Stimulated activated CD4-positive, alpha-beta T cell treated with anti-CD3 and anti-CD28 coated beads, TNF-alpha, amount 100 ng/mL, for 48 hours (primary cell): Measurements from ENCODE around the gene BRPF1.

Experiments
- DNase-seq, 3 donors: peaks; one replicate each; pipeline ENCODE4 v3.0.0-alpha.2; 2020; ENCODE audit warnings: low read depth in 3 of 3

Gene BRPF1

DNA sequence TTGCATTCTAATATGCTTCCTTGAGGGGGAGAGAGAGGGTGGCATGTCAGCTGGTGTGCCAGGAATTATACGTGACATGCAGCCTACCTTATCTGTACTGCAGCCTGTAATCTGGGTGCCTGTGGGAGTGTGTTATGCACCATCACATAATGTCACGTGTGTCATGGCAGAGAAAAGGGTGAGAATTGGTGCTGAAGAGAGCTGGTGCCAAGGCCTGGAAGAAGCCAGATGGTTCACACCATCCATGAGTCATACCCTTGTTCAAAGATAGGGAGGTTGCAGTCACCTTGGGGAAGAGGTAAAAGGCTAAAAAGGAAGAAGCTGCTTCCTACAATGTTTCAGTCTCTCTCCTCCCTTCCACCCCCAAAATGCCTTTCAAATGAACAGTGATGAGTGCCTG lies 5.3 kb downstream of the BRPF1 start:
- DNase-seq, result no peak

DNA sequence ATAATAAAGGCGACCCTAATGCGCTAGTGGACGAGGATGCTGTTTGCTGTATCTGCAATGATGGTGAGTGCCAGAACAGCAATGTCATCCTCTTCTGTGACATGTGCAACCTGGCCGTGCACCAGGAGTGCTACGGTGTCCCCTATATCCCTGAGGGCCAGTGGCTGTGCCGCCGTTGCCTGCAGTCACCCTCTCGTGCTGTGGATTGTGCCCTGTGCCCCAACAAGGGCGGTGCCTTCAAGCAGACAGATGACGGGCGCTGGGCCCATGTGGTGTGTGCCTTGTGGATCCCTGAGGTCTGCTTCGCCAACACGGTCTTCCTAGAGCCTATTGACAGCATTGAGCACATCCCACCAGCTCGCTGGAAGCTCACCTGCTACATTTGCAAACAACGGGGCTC lies 7.6 kb downstream of the BRPF1 start:
- no peak for DNase-seq

DNA sequence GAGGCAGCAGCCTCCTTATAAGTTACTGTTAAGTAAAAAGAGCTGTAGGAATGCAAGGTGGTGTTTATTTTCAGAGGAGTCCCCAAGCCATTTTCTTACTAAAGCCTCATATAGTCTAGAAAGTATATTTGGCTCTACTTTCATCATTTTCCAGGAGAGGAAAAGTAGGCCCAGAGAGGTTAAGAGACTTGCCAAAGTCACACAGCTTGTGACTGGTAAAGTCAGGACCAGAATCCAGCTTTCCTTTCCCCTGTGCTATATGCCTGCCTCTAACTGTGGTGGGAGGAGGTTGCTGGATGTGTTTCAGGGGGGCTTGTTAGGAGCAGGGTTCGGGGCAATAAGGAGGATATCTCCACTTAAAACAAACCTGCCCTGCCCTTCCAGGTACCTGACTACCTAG lies 11.0 kb downstream of the BRPF1 start:
- DNase-seq, result no peak

DNA sequence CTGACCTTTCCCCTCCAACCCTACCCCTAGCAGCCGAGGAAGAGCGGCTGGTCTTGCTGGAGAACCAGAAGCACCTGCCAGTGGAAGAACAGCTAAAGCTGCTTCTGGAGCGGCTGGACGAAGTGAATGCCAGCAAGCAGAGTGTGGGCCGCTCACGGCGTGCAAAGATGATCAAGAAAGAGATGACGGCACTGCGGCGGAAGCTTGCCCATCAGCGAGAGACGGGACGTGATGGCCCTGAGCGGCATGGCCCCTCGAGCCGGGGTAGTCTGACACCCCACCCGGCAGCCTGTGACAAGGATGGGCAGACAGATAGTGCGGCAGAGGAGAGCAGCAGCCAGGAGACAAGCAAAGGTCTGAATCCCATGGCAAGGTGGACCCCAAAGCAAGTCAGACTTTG lies 12.0 kb downstream of the BRPF1 start:
- no peak for DNase-seq

DNA sequence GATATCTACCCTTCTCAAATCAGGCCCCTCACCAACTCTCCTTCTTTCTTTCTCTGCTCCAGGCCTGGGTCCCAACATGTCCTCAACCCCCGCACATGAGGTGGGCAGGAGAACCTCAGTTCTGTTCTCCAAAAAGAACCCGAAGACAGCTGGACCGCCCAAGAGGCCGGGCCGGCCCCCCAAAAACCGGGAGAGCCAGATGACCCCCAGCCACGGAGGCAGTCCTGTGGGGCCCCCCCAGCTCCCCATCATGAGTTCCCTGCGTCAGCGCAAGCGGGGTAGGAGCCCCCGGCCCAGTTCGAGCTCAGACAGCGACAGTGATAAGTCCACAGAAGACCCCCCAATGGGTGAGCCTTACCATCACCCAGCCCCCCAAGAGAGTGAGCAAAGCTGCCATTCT lies 12.6 kb downstream of the BRPF1 start:
- DNase-seq, result no peak

DNA sequence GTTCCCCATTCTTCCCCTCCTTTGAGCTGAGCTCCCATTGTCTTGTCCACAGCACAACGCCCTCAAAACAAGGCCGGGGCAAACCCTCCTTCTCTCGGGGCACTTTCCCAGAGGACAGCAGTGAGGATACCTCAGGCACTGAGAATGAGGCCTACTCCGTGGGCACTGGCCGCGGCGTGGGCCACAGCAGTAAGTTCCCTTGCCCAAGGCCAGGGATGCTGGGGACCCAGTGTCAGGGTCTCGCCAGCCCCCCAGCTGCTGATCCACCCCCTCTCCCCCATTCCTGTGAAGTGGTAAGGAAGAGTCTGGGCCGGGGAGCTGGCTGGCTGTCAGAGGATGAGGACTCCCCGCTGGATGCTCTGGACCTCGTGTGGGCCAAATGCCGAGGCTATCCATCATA lies 14.0 kb downstream of the BRPF1 start:
- no peak for DNase-seq

DNA sequence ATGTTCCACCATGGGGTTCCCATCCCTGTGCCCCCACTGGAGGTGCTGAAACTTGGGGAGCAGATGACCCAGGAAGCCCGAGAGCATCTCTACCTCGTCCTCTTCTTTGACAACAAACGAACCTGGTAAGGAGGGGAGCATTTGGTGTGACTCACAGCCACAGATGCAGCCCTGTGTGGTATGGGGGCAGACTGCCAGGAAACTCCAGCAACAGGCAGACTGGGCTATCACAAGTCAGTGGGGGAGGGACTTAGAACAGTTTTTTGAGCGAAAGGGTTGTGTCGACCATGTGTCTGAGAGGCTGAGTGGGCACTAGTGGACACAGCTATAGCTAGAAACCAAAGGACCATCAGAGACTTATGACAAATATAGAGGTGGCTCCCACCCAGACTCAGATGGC lies 14.8 kb downstream of the BRPF1 start:
- DNase-seq, result no peak

DNA sequence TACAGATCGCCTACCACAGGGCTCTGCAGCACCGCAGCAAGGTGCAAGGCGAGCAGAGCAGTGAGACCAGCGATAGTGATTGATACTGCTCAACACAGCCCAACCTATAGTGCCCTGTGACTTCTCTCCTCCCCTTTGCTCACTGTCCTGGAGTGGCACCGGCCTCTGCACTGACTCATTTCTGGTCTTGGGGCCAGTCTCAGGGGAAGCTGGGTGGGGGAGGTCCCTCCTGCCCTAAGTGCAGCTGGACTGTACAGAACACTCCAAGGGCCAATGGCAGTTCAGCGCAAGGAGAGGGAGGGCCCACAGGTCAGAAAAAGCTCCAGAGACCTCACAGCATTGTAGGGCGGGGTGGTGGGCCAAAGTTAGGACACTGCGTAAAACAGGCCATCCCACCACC lies 15.7 kb downstream of the BRPF1 start:
- no peak for DNase-seq

DNA sequence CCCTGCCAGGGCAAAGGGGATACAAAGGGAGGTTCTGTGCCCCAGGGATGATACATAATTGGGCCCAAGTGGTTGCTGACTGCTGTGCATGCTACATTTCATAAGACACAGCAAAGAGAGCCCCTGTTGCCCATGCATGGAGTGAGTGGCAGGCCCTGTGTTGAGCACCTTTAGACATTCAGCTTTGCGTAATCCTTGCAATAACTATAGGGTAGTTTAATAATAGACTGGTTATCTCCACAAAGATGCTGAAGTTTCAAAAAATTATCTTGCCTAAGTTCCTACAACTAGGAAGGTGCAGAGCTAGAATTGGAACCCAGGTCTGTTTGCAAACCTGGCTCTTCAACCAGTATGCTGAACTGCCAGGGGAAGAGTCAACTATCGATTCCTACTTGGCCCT lies 16.5 kb downstream of the BRPF1 start:
- no peak for DNase-seq

DNA sequence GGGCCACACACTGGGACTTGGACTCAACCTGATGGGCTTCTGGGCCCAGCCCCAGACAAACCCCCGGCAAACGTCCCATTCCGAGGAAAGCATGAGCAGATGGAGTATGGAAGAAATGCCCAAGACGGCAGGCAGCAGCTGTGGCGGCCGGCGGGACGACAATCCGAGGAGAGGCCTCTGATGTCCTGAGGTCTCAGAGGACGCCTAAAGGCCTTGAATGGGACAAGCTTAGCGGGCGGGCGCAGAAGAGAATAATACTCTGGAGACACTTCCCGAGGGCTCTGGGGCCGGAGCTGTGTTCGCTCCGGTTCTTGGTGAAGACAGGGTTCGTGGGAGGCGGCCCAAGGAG lies 17.7 kb downstream of the BRPF1 start:
- DNase-seq, result no peak

DNA sequence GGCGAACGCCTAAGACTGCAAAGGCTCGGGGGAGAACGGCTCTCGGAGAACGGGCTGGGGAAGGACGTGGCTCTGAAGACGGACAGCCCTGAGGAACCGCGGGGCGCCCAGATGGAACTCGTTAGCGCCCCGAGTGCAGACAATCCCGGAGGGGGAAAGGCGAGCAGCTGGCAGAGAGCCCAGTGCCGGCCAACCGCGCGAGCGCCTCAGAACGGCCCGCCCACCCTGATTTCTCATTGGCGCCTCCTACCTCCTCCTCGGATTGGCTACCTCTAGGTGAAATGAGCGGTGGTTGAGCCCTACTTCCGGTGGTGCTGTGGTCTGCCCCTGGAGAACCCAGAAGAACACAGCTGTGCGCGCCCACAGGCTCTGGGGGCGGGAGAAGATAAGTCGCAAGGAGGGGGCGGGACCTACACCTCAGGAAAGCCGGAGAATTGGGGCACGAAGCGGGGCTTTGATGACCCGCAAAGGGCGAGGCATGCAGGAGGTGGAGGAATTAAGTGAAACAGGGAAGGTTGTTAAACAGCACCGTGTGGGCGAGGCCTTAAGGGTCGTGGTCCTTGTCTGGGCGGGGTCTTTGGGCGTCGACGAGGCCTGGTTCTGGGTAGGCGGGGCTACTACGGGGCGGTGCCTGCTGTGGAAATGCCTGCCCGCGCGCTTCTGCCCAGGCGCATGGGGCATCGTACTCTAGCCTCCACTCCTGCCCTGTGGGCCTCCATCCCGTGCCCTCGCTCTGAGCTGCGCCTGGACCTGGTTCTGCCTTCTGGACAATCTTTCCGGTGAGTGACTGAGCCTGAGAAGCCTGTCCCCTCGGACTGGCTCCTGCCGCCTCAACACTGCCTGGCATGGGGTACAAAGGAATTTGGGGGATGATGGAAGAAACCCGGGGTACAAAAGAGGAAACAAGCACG lies 18.4 kb downstream of the BRPF1 start, which contains the start of gene OGG1:
Gene OGG1, plus strand, starts transcription at position 308 of the 911 bp plus-strand sequence. Its CDS starts 335 bp downstream, at position 643.
- DNase-seq, result peak; percentile 90 to 94 (median 92)

DNA sequence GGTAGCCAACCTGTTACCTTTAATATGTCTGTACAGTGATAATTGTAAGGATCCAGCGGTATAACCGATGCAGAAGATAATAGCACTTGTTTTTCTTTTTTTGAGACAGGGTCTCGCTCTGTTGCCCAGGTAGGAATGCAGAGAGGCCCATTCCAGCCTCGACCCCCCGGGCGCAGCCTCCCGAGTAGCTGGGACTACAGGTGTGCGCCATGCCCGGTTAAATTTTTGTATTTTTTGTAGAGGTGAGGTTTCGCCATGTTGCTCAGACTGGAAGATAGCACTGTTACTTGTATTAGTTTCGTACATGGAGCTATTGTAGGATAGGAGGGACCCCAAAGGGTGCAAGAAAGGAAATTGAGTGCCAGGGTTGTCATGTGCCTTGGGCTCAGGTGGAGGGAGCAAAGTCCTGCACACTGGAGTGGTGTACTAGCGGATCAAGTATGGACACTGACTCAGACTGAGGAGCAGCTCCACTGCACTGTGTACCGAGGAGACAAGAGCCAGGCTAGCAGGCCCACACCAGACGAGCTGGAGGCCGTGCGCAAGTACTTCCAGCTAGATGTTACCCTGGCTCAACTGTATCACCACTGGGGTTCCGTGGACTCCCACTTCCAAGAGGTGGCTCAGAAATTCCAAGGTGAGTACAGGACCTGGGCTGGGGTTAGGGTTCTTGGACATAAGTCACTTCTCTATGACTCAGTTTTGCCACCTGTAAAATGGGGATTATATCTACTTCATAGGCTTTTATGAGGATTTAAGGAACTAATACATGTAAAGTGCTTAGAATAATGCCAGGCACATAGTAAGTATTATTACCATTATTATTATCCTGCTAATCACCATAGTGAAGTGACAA lies 19.2 kb downstream of the BRPF1 start:
- DNase-seq, result no peak

DNA sequence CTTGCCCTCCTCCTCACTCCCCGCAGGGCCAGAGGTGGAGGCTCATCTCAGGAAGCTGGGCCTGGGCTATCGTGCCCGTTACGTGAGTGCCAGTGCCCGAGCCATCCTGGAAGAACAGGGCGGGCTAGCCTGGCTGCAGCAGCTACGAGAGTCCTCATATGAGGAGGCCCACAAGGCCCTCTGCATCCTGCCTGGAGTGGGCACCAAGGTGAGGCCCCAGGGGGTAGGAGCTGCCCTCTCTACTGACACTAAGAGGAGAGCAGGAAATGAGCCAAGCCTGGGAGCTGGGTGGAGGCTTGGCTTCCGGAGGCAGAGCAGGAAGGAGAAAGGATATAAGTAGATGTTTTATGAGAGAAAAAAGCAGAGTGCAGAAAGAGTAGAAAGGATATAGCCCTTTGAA lies 23.1 kb downstream of the BRPF1 start:
- DNase-seq, result no peak

DNA sequence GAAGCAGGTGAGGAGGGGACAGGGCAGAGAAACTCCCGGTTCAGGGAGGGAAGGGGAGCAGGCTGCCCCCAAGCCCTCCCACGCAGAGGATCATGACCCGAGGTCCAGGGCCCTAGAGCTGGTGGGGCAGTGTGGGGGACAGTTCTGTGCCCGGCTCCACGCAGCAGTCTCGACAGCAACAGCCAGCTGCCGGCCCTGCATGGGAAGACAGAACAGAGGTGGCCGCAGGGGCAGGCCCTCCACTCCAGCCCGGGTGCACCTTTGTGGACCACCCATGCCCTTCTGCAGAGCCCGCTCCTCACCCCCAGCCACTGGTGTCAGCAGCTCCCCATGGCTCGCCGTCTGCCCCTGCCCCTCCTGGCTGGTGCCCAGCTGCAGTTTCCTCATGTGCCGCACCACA lies 25.9 kb downstream of the BRPF1 start:
- DNase-seq, result no peak

DNA sequence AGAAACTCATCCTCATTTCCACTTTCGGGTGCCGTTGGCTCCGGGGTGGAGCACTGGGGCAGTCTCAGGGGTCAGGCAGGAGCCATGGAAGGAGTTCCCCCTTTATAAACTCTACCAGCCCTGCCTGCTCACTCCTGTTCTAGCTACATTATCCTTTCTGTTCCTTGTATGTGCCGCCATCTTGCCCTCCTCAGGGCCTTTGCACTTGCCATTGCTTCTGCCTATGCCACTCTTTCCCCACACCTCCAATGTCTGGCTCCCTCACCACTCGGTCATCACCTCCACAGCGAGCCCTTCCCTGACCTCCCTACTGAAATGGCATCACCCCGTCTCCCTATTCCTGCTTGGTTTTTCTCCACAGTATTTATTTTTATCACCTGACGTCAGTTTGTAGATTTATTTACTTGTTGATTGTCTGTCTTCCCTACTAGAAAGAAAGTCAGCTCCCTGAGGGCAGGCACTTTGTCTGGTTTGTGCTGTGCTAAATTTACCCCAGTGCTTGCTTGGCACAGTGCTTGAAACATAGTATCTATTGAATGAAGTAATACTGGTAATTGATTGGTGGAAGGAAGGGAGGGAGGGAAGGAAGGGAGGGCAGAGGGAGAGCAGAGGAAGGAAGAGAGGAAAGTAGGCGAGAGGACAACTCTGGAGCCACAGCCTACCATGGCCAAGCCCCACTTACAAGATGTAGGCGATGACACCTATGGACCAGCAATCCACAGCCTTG lies 29.4 kb downstream of the BRPF1 start:
- DNase-seq, result no peak

DNA sequence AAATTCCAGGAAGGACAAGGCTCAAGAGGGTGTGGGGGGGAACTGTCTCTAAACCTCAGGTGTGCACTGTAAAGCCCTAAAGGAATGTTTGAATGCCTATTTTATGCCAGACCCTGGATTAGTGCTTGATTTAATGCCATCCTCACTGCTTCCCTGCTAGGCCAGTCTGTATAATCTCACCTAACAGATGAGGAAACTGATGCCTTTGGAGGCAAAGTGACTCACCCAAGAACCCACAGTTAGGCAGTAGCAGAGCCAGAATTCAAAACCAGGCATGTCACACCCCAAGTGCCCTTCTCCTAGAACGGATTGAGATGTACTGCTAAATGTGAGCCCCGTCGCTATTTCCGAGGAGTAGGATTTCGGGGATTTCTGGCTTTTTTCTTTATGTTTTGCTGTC lies 30.4 kb downstream of the BRPF1 start:
- DNase-seq, result no peak

DNA sequence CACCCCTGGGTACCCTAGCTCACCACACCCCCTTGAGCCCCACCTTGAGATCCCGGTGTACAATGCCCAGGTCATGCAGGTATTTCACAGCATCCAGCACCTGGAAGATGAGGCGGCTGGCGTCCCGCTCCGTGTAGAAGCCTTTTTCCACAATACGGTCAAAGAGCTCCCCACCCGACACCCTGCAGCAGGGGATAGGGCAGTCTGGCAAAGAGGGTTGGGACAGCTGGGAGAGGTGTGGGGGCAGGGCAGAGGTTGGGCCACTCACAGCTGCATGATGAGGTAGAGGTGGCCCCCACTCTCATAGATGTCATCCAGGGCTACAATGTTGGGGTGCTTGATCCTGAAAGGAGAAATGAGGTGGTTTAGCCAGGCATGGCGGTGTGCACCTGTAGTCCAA lies 31.3 kb downstream of the BRPF1 start:
- no peak for DNase-seq

DNA sequence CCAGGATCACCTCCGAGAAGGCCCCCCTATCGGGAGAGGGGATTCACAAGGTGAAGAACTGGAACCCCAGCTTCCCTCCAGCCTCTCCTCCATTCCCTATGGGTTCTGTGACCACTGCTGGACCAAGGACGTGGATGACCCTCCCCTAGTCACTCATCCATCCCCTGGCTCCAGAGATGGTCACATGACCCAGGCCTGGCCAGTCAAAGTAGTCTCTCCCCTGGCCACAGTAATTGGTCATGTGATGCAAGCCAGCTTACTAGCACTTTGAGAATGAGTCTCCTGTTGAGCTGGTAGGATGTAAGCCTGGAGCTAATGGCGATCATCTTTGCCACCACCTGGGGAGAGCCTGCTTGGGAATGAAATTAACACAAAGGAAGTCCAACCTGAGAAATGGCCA lies 34.3 kb downstream of the BRPF1 start:
- no peak for DNase-seq

DNA sequence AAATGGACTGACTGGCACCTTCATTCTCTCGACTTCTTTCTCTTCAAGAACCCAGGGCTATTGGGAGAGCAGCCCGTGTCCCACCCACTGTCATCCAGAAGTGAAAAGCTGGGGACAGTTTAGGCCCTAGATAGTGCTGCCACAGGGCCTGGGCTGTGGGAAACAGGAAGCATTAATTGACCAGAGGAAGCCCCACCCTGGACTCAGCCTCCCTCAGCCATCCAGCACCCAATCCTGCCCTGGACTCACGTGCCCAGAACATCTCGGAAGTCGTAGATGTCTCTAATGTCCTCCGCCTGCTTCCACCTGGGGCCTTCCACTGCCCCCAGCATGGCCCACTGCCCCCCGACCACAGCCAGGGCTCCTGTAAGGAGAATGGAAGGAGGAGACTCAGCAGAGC lies 35.9 kb downstream of the BRPF1 start:
- DNase-seq, result no peak

DNA sequence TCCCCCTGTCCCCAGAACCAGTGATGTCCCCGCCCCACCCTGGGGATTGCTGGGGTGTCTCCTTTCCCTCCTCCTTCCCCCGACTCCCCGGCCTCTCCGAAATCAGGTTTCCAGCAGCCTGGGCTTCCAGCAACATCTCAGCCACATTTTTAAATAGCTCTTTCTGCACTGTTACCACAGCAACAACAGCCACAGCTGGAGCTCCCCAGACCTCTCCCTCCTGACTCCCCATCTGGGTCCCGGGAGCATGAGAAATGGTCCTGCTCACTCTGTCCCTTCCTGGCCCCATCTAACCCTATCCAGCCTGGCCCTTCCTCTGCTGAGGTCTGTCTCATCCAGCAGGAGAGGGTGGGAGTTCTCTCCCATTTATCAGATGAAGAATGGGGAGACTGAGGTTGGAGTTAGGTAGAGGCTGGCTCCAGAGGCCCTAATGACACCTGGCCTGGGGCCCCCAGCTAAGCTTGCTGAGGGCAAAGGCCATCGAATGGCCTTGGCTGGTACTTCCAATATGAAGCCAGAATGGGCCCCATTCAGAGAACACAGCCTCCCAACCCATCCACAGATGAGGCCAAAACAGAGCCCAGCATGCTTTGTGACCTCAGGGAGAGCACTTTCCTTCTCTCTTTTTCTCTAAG lies 36.7 kb downstream of the BRPF1 start:
- no peak for DNase-seq

DNA sequence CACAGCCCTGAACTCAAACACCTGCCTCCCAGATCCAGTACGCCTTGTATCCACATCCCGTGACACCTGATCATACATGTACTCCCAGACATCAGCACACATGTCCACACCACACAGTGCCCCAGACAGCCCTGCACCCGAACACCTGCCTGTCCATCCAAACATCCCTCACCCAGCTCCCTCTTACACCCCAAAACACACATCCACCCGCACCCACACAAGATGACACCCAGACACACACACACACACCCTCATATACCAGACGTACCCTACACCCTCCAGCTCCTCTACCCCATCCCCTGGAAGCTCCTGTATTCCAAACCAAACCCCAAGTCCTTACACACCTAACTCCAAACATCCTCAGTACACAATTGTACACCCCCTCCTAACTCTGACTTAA lies 37.5 kb downstream of the BRPF1 start:
- no peak for DNase-seq
